Vagina (tissue), 2 donors: ENCODE data around the gene LPIN1. TPM values are rescaled to one million over a fixed set of nuclear protein-coding genes. Genes with fewer than 3 reads are reported as not detected.

Experiments used
- DNase-seq, 2 donors: peaks; one replicate each; pipeline ENCODE4 v3.0.0-alpha.2; 2017; ENCODE audit errors: extremely low spot score in 2 of 2
- H3K27ac ChIP-seq: fragments of 200-600 bp; sonication (generic); one replicate; pipeline ENCODE4 v1.5.1; 2019
- H3K27me3 ChIP-seq: fragments of 200-600 bp; sonication (generic); one replicate; pipeline ENCODE4 v1.5.1; 2019
- H3K36me3 ChIP-seq, 2 donors: fragments of 200-600 bp; sonication (generic); one replicate each; pipeline ENCODE4 v1.5.1; 2017 to 2019
- H3K4me1 ChIP-seq: fragments of 200-600 bp; sonication (generic); one replicate; pipeline ENCODE4 v1.5.1; 2019
- H3K4me3 ChIP-seq, 2 donors: fragments of 200-600 bp; sonication (generic); 1 replicate in 1 of 2; 2 replicates in 1 of 2; pipeline ENCODE4 v1.5.1; 2016 to 2019
- H3K9me3 ChIP-seq: fragments of 200-600 bp; sonication (generic); one replicate; pipeline ENCODE4 v1.5.1; 2019
- POLR2A ChIP-seq, 2 donors: fragments of 450-650 bp; IDR thresholded peaks; one replicate each; pipeline ENCODE4 v1.6.1; 2017; ENCODE audit warnings: antibody characterized with exemption in 2 of 2, mild to moderate bottlenecking in 2 of 2, moderate library complexity in 2 of 2
- POLR2AphosphoS5 ChIP-seq, 2 donors: sonication (generic); formaldehyde crosslinking; IDR thresholded peaks; one replicate each; pipeline ENCODE4 v1.9.0; 2017; ENCODE audit warnings: antibody characterized with exemption in 2 of 2, mild to moderate bottlenecking in 2 of 2, low read depth in 1 of 2; ENCODE audit not compliant: insufficient read depth in 1 of 2
- intact Hi-C: fragments of 100-400 bp; cut with DNase I; formaldehyde crosslinking; loops from one replicate; pipeline ENCODE4 v1.15.1; 2023
- total RNA-seq: library from RNA; depleted of rRNA; stranded (reverse); fragments of >200 nt; gene quantifications from one replicate; pipeline ENCODE4 v1.2.3, GENCODE V29; 2016
- TF ChIP-seq, protein P1 (sequence below), 3 experiments: fragments of 450-650 bp in 2 of 3; fragments of 200-600 bp in 1 of 3; sonication (generic) in 1 of 3; IDR thresholded peaks; one replicate each; pipeline ENCODE4 v1.5.1; 2017 to 2019; ENCODE audit warnings: antibody characterized with exemption in 3 of 3, mild to moderate bottlenecking in 2 of 3, moderate library complexity in 2 of 3

Gene LPIN1
- total RNA-seq, 1 donor from 2014 or later = 67.5 TPM

DNA sequence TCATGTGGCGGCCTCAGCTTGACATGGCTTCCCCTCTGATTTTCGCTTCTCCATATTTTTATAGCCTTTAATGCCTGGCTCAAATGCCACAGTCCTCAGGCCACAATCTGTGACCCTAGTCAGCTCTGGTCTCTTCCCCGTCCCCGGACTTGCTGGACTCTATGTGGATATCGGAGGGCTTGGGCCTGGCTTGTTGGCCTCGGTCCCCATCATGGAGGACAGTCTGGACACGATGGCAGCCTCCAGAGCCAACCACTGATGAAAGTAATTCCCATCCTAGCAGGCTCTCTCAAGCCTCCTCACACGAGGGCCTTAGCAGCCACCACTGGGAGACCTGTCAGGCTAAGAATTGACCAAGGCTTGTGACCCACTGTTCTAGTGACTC, 61.6 kb downstream of the LPIN1 start:
- Histone ChIP-seq H3K4me3 (no peak overlapping the region), H3K27ac (no peak overlapping the region), H3K27me3 (no peaks in the 10 kb centered on the region), H3K9me3 (no peaks in the 10 kb centered on the region), H3K36me3 (peaks cover 0 to 48% of the 10 kb centered on the region in 2 donors), H3K4me1 (no peaks in the 10 kb centered on the region)
- intact Hi-C loops = no loop called here
- DNase-seq = peak in 1 of 2 donors; percentile 74
- TF ChIP-seq, protein P1, sequence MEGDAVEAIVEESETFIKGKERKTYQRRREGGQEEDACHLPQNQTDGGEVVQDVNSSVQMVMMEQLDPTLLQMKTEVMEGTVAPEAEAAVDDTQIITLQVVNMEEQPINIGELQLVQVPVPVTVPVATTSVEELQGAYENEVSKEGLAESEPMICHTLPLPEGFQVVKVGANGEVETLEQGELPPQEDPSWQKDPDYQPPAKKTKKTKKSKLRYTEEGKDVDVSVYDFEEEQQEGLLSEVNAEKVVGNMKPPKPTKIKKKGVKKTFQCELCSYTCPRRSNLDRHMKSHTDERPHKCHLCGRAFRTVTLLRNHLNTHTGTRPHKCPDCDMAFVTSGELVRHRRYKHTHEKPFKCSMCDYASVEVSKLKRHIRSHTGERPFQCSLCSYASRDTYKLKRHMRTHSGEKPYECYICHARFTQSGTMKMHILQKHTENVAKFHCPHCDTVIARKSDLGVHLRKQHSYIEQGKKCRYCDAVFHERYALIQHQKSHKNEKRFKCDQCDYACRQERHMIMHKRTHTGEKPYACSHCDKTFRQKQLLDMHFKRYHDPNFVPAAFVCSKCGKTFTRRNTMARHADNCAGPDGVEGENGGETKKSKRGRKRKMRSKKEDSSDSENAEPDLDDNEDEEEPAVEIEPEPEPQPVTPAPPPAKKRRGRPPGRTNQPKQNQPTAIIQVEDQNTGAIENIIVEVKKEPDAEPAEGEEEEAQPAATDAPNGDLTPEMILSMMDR (IDR thresholded peaks at IDR 0.05) = no peak
- no peak for TF ChIP-seq POLR2AphosphoS5 (IDR thresholded peaks at IDR 0.05; ENCODE audit: insufficient read depth in 1 of 2, low read depth in 1 of 2)
- TF ChIP-seq POLR2A (IDR thresholded peaks at IDR 0.05) = no peak

DNA sequence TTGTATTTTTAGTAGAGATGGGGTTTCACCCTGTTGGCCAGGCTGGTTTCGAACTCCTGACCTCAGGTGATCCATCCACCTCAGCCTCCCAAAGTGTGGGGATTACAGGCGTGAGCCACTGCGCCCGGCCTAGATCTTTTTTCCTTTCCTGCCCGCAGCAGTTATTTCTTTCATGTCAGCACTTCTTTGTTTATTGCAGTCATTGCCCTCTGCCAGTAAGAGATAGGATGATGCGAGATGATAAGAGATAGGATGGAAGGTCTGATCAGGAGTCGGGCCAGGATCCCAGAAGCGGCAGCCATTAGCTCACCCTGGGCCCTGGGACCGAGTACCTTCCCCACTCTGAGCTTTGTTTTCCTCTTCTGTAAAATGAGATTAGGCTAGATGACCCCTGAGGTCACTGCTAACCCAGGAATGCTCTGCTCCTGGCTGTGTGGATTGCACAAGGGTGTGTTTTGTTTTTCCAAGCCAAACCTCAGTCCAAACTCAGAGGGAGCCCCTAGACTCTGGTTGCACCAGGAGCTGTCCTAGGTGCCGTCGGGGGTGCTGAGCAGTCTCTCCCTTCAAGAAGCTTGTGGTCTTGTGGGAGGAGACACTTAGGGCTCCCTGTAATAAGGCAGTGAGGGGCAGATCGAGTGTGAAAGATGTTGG, 63.3 kb downstream of the LPIN1 start:
- Histone ChIP-seq H3K4me3 (no peak overlapping the region), H3K27me3 (no peaks in the 10 kb centered on the region), H3K9me3 (no peaks in the 10 kb centered on the region), H3K4me1 (no peaks in the 10 kb centered on the region), H3K27ac (no peak overlapping the region), H3K36me3 (peaks cover 0 to 35% of the 10 kb centered on the region in 2 donors)
- no peak for TF ChIP-seq POLR2AphosphoS5 (IDR thresholded peaks at IDR 0.05; ENCODE audit: insufficient read depth in 1 of 2, low read depth in 1 of 2)
- TF ChIP-seq, protein P1 (IDR thresholded peaks at IDR 0.05) = no peak
- no peak for TF ChIP-seq POLR2A (IDR thresholded peaks at IDR 0.05)
- intact Hi-C loops = no loop called here
- peak; percentile 40 to 60 for DNase-seq

DNA sequence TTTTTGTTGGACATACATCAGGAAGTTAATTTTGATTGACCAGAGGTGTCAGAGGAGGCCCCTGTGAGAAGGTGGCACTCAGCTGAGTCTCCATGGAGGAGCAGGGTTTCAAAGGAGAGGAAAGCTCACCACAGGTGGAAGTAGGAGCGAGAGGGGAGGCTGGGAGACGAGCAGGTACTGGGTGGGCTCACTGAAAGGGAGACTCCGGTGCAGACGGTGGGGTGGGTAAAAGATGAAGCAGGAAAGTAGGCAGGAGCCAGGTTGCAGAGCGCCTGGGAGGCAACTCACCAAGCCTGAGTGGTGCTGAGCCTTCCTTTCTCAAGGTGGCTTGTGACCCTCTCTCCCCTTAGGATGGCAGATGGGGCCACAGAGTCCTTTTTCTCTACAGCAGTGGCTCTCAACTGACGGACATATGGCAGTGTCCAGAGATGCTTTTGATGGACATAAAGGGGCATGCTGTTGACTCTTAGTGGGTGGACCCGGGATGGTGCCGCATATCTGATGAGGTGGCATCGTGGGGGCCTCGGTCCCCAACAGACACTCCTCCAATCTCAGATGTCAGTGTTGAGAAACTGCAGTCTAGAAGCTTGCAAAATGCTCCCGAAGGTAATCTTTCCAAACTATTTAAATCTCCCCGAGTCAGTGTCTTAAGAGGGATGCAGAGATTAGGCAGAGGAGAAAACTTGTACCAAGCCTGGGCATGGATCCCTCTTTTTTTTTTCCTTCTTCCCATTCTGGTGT, 64.0 kb downstream of the LPIN1 start:
- Histone ChIP-seq H3K9me3 (no peaks in the 10 kb centered on the region), H3K27me3 (no peaks in the 10 kb centered on the region), H3K4me3 (no peak overlapping the region), H3K27ac (no peak overlapping the region), H3K4me1 (no peaks in the 10 kb centered on the region), H3K36me3 (peaks cover 0 to 33% of the 10 kb centered on the region in 2 donors)
- TF ChIP-seq POLR2A (IDR thresholded peaks at IDR 0.05) (no peak), POLR2AphosphoS5 (IDR thresholded peaks at IDR 0.05; ENCODE audit: insufficient read depth in 1 of 2, low read depth in 1 of 2) (no peak)
- TF ChIP-seq, protein P1 (IDR thresholded peaks at IDR 0.05) = no peak
- DNase-seq = peak; percentile 22 to 67
- intact Hi-C loops = no loop called here

DNA sequence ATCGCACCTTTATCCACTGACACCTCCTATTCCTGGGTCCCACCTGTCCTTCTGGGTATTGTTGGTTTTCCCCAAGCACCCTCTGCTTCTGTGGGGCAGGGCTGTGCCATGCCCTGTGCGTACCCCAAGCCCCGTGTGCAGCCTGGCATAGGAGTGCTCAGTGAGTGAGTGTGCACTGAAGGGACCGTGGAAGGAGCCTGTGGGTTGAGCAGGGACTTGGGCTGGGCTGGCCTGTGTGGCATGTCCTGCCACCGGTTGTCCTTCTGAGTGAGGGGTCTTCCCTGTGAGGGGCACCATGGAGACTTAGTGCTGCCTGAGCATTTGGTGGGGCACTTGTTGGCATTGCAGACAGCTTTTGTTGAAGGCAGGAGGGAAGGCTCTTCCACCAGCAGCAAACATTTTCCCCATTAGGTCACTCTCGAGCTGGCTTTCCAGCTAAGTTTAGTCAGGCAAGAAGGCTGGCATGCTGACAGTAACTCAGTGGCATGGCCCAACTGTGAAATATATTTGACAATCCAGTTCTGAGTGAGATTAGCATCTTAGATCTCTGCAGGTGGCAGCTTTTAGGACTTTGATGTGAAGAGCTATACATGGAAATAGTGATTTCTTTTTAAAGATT, 64.7 kb downstream of the LPIN1 start:
- H3K27ac ChIP-seq = no peak overlapping the region
- TF ChIP-seq, protein P1 (IDR thresholded peaks at IDR 0.05) = no peak
- TF ChIP-seq POLR2AphosphoS5 (IDR thresholded peaks at IDR 0.05; ENCODE audit: insufficient read depth in 1 of 2, low read depth in 1 of 2) (no peak), POLR2A (IDR thresholded peaks at IDR 0.05) (no peak)
- H3K4me1 ChIP-seq = no peaks in the 10 kb centered on the region
- DNase-seq = peak; percentile 49 to 70
- H3K4me3 ChIP-seq = no peak overlapping the region
- H3K27me3 ChIP-seq = no peaks in the 10 kb centered on the region
- intact Hi-C loops = no loop called here
- H3K36me3 ChIP-seq = peaks cover 0 to 32% of the 10 kb centered on the region in 2 donors
- no peaks in the 10 kb centered on the region for H3K9me3 ChIP-seq
